HEK293 (cell line): ENCODE results near the gene PYGM.

ENCODE experiments used
- CTCF ChIA-PET: fragments of 350-600 bp; formaldehyde crosslinking; extraction: SDS; loops from one replicate; lab custom pipeline; 2021; ENCODE audit warnings: antibody characterized with exemption; lab: Yijun Ruan, JAX
- POLR2A ChIA-PET: fragments of 300-600 bp; formaldehyde crosslinking; extraction: SDS; loops from one replicate; lab custom pipeline; 2020; ENCODE audit warnings: antibody characterized with exemption, inconsistent platforms; lab: Yijun Ruan, JAX
- H3K27ac ChIP-seq: fragments of 200-500 bp; sonication (Bioruptor generic); 2 replicates; pipeline ENCODE4 v1.5.1; 2014; ENCODE audit warnings: low read depth, low read length, control low read depth, inconsistent platforms; ENCODE audit errors: extremely low read depth
- H3K36me3 ChIP-seq, 2 experiments: fragments of 200-500 bp in 1 of 2; sonication (Bioruptor generic) in 1 of 2; 1 replicate in 1 of 2; 2 replicates in 1 of 2; pipeline ENCODE4 v1.5.1; 2014 to 2017; ENCODE audit warnings: inconsistent platforms in 2 of 2, low read length in 2 of 2; ENCODE audit not compliant: control insufficient read depth in 2 of 2, insufficient read depth in 1 of 2
- H3K4me1 ChIP-seq: fragments of 200-500 bp; sonication (Bioruptor generic); 2 replicates; pipeline ENCODE4 v1.5.1; 2014; ENCODE audit warnings: mild to moderate bottlenecking, low read length, inconsistent platforms; ENCODE audit not compliant: control insufficient read depth, insufficient read depth
- H3K4me3 ChIP-seq: 2 replicates; pipeline ENCODE4 v1.5.1; 2011; ENCODE audit warnings: low read depth, mild to moderate bottlenecking, control low read depth, low read length, moderate library complexity
- H3K9me3 ChIP-seq: fragments of 200-500 bp; sonication (Bioruptor generic); 2 replicates; pipeline ENCODE4 v1.5.1; 2014; ENCODE audit warnings: low read depth, low read length, inconsistent platforms; ENCODE audit not compliant: control insufficient read depth, insufficient read depth
- EGR2 ChIP-seq: fragments of 450-650 bp; formaldehyde crosslinking; IDR thresholded peaks from 2 replicates; pipeline ENCODE4 v1.5.1; 2016; ENCODE audit warnings: low read depth, missing biosample characterization, missing genetic modification characterization
- MEIS1 ChIP-seq: sonication (generic); formaldehyde crosslinking; IDR thresholded peaks from 2 replicates; pipeline ENCODE4 v1.8.1; 2022; ENCODE audit warnings: missing genetic modification reagents, mild to moderate bottlenecking, borderline replicate concordance
- OVOL3 ChIP-seq: fragments of 450-650 bp; formaldehyde crosslinking; IDR thresholded peaks from 2 replicates; pipeline ENCODE4 v1.5.1; 2016; ENCODE audit warnings: missing biosample characterization, missing genetic modification characterization
- PATZ1 ChIP-seq: fragments of 450-650 bp; formaldehyde crosslinking; IDR thresholded peaks from 2 replicates; pipeline ENCODE4 v1.5.1; 2016; ENCODE audit warnings: missing biosample characterization, missing genetic modification characterization
- PBX3 ChIP-seq: sonication (generic); formaldehyde crosslinking; IDR thresholded peaks from 2 replicates; pipeline ENCODE4 v1.8.1; 2022; ENCODE audit warnings: mild to moderate bottlenecking, moderate library complexity, missing genetic modification reagents
- PRDM1 ChIP-seq: fragments of 450-650 bp; formaldehyde crosslinking; IDR thresholded peaks from 2 replicates; pipeline ENCODE4; 2016; ENCODE audit warnings: missing biosample characterization, missing genetic modification characterization
- RBAK ChIP-seq: fragments of 450-650 bp; formaldehyde crosslinking; IDR thresholded peaks from 2 replicates; pipeline ENCODE4 v1.5.1; 2016; ENCODE audit warnings: missing biosample characterization, missing genetic modification characterization
- SCRT2 ChIP-seq: fragments of 450-650 bp; formaldehyde crosslinking; IDR thresholded peaks from 2 replicates; pipeline ENCODE4 v1.5.1; 2016; ENCODE audit warnings: missing biosample characterization, missing genetic modification characterization
- YY1 ChIP-seq: fragments of 450-650 bp; formaldehyde crosslinking; IDR thresholded peaks from 2 replicates; pipeline ENCODE4 v1.5.1; 2018; ENCODE audit warnings: missing biosample characterization, missing genetic modification characterization
- ZBTB17 ChIP-seq: fragments of 450-650 bp; formaldehyde crosslinking; IDR thresholded peaks from 2 replicates; pipeline ENCODE4 v1.5.1; 2016; ENCODE audit warnings: missing biosample characterization, missing genetic modification characterization
- ZBTB20 ChIP-seq: fragments of 450-650 bp; formaldehyde crosslinking; IDR thresholded peaks from 2 replicates; pipeline ENCODE4 v1.5.1; 2016; ENCODE audit warnings: missing biosample characterization, missing genetic modification characterization
- ZBTB44 ChIP-seq: fragments of 450-650 bp; IDR thresholded peaks from 2 replicates; pipeline ENCODE4 v1.5.1; 2018; ENCODE audit warnings: missing biosample characterization, mild to moderate bottlenecking, missing genetic modification characterization
- ZBTB49 ChIP-seq: fragments of 450-650 bp; formaldehyde crosslinking; IDR thresholded peaks from 2 replicates; pipeline ENCODE4 v1.5.1; 2016; ENCODE audit warnings: missing biosample characterization, missing genetic modification characterization, low read depth
- ZBTB7A ChIP-seq: fragments of 450-650 bp; formaldehyde crosslinking; IDR thresholded peaks from 2 replicates; pipeline ENCODE4 v1.5.1; 2016; ENCODE audit warnings: low read depth, missing biosample characterization, missing genetic modification characterization
- ZNF10 ChIP-seq: fragments of 450-650 bp; formaldehyde crosslinking; IDR thresholded peaks from 2 replicates; pipeline ENCODE4 v1.5.1; 2017; ENCODE audit warnings: missing biosample characterization, missing genetic modification characterization
- ZNF292 ChIP-seq: fragments of 450-650 bp; formaldehyde crosslinking; IDR thresholded peaks from 2 replicates; pipeline ENCODE4 v1.5.1; 2016; ENCODE audit warnings: low read depth, missing biosample characterization, missing genetic modification characterization, borderline replicate concordance
- ZNF324 ChIP-seq: fragments of 450-650 bp; formaldehyde crosslinking; IDR thresholded peaks from 2 replicates; pipeline ENCODE4 v1.5.1; 2016; ENCODE audit warnings: missing biosample characterization, missing genetic modification characterization
- ZNF362 ChIP-seq: fragments of 450-650 bp; formaldehyde crosslinking; IDR thresholded peaks from 2 replicates; pipeline ENCODE4 v1.5.1; 2016; ENCODE audit warnings: missing biosample characterization, missing genetic modification characterization
- ZNF449 ChIP-seq: fragments of 450-650 bp; formaldehyde crosslinking; IDR thresholded peaks from 2 replicates; pipeline ENCODE4 v1.5.1; 2017; ENCODE audit warnings: missing biosample characterization, mild to moderate bottlenecking, missing genetic modification characterization, moderate library complexity
- ZNF473 ChIP-seq: fragments of 450-650 bp; formaldehyde crosslinking; IDR thresholded peaks from 2 replicates; pipeline ENCODE4 v1.5.1; 2017; ENCODE audit warnings: missing biosample characterization, missing genetic modification characterization
- ZNF514 ChIP-seq: fragments of 450-650 bp; formaldehyde crosslinking; IDR thresholded peaks from 2 replicates; pipeline ENCODE4 v1.5.1; 2016; ENCODE audit warnings: missing biosample characterization, missing genetic modification characterization
- ZNF544 ChIP-seq: fragments of 450-650 bp; formaldehyde crosslinking; IDR thresholded peaks from 2 replicates; pipeline ENCODE4 v1.5.0; 2017; ENCODE audit warnings: missing biosample characterization, missing genetic modification characterization
- ZNF561 ChIP-seq: fragments of 450-650 bp; IDR thresholded peaks from 2 replicates; pipeline ENCODE4 v1.5.1; 2018; ENCODE audit warnings: missing biosample characterization, missing genetic modification characterization, borderline replicate concordance
- ZNF623 ChIP-seq: fragments of 450-650 bp; formaldehyde crosslinking; IDR thresholded peaks from 2 replicates; pipeline ENCODE4 v1.5.1; 2016; ENCODE audit warnings: missing biosample characterization, missing genetic modification characterization
- ZNF747 ChIP-seq: fragments of 450-650 bp; formaldehyde crosslinking; IDR thresholded peaks from 2 replicates; pipeline ENCODE4 v1.5.1; 2016; ENCODE audit warnings: missing biosample characterization, missing genetic modification characterization
- ZNF830 ChIP-seq: fragments of 450-650 bp; IDR thresholded peaks from 2 replicates; pipeline ENCODE4 v1.5.0; 2018; ENCODE audit warnings: missing biosample characterization, missing genetic modification characterization, low read depth, mild to moderate bottlenecking, moderate library complexity
- ZSCAN30 ChIP-seq: fragments of 450-650 bp; IDR thresholded peaks from 2 replicates; pipeline ENCODE4 v1.5.1; 2018; ENCODE audit warnings: missing biosample characterization, mild to moderate bottlenecking, missing genetic modification characterization, moderate library complexity

PYGM gene

GRCh38 chr11:64803158-64803845 lies 43.5 kb upstream of the PYGM start, which contains the start of gene MAP4K2:
Gene MAP4K2 (minus strand): TSS chr11:64803214. CDS start chr11:64803149, 65 bp downstream.
- H3K36me3 ChIP-seq: peaks cover 0 to 54% of the 10 kb centered on the region in 2 experiments; a peak in 2 of 3 replicates
- H3K4me3 ChIP-seq: peak within 1 kb of the TSS; percentile 47
- no peaks in the 10 kb centered on the region for H3K9me3 ChIP-seq
- H3K27ac ChIP-seq: no peak within 1 kb of the TSS; the same call in 1 of the 2 replicates
- peaks cover 4% of the 10 kb centered on the region for H3K4me1 ChIP-seq
- ChIA-PET POLR2A (interaction anchor here (0.5 to 2.3 kb wide), 4 partner anchors 10 to 611 kb away, joined by 3 to 24 read pairs (median 6); partner anchors contain the start of gene SF1), CTCF (interaction anchor here (0.7 to 1.3 kb wide), 6 partner anchors 9 to 193 kb away, joined by 3 to 6 read pairs (median 3); no protein-coding TSS in a partner anchor)
- no peak for TF ChIP-seq ZNF292 (tag by site-specific recombination)
- TF ChIP-seq EGR2 (tag by site-specific recombination): no peak
- TF ChIP-seq PBX3: no peak
- TF ChIP-seq ZNF623 (tag by site-specific recombination): no peak
- no peak for TF ChIP-seq ZNF514 (tag by site-specific recombination)
- no peak for TF ChIP-seq ZNF544
- no peak for TF ChIP-seq MEIS1
- no peak for TF ChIP-seq ZNF10 (tag by site-specific recombination)
- TF ChIP-seq PATZ1 (tag by site-specific recombination): peak; percentile 44; the same call in 1 of the 2 replicates
- TF ChIP-seq ZNF561: peak; percentile 25; the same call in 1 of the 2 replicates
- no peak for TF ChIP-seq ZNF324 (tag by site-specific recombination)
- no peak for TF ChIP-seq ZNF830 (tag by site-specific recombination)
- TF ChIP-seq ZNF362: no peak
- no peak for TF ChIP-seq RBAK (tag by site-specific recombination)
- TF ChIP-seq ZNF473 (tag by site-specific recombination): no peak
- no peak for TF ChIP-seq YY1 (tag by site-specific recombination)
- TF ChIP-seq ZBTB44: no peak
- peak; percentile 94 for TF ChIP-seq SCRT2 (tag by site-specific recombination)
- TF ChIP-seq ZBTB20 (tag by site-specific recombination): 0 out of 2 replicates have a peak, but pooled peaks have one; percentile 44
- no peak for TF ChIP-seq ZBTB7A (tag by site-specific recombination)
- TF ChIP-seq PRDM1 (tag by site-specific recombination): no peak
- TF ChIP-seq ZBTB17 (tag by site-specific recombination): peak; percentile 53
- TF ChIP-seq ZSCAN30 (tag by site-specific recombination): no peak
- no peak for TF ChIP-seq ZNF449 (tag by site-specific recombination)
- no peak for TF ChIP-seq ZNF747 (tag by site-specific recombination)
- TF ChIP-seq OVOL3: no peak
- no peak for TF ChIP-seq ZBTB49 (tag by site-specific recombination)
